SK-N-SH treated with all-trans-retinoic acid at 6 μM for 48 hours (cell line): ENCODE results near the gene PLPP3.

Experiments used
- ATAC-seq: fragments of 200-7000 bp; cut with Tn5 transposase; 3 replicates; pipeline ENCODE4 v1.9.1; 2020; ENCODE audit warnings: mild to moderate bottlenecking, moderate library complexity
- ARNTL ChIP-seq: fragments of 450-650 bp; formaldehyde crosslinking; IDR thresholded peaks from 2 replicates; pipeline ENCODE4 v1.5.0; 2020; ENCODE audit warnings: low read depth, mild to moderate bottlenecking, moderate library complexity, borderline replicate concordance
- CREB5 ChIP-seq: fragments of 250-450 bp; sonication (Bioruptor Pico); IDR thresholded peaks from 2 replicates; pipeline ENCODE4 v1.5.1; 2020; ENCODE audit warnings: low read depth, mild to moderate bottlenecking, moderate library complexity
- CSRNP3 ChIP-seq: fragments of 250-450 bp; sonication (Bioruptor Pico); IDR thresholded peaks from 2 replicates; pipeline ENCODE4 v1.5.1; 2021; ENCODE audit warnings: mild to moderate bottlenecking, moderate library complexity
- GLIS3 ChIP-seq: fragments of 250-450 bp; sonication (Bioruptor Pico); IDR thresholded peaks from 2 replicates; pipeline ENCODE4 v1.5.0; 2020; ENCODE audit warnings: mild to moderate bottlenecking, moderate library complexity
- ISL1 ChIP-seq: fragments of 250-450 bp; sonication (Bioruptor Pico); IDR thresholded peaks from 2 replicates; pipeline ENCODE4 v2.1.2; 2022; ENCODE audit warnings: mild to moderate bottlenecking, moderate library complexity
- OSR1 ChIP-seq: fragments of 250-450 bp; sonication (Bioruptor Pico); IDR thresholded peaks from 2 replicates; pipeline ENCODE4 v1.8.0; 2022; ENCODE audit warnings: moderate library complexity, mild to moderate bottlenecking, inconsistent platforms
- PATZ1 ChIP-seq: fragments of 250-450 bp; sonication (Bioruptor Pico); IDR thresholded peaks from 2 replicates; pipeline ENCODE4 v1.8.0; 2020; ENCODE audit warnings: mild to moderate bottlenecking, moderate library complexity, borderline replicate concordance
- POU6F1 ChIP-seq: fragments of 250-450 bp; sonication (Bioruptor Pico); IDR thresholded peaks from 2 replicates; pipeline ENCODE4 v1.8.0; 2021; ENCODE audit warnings: low read depth, mild to moderate bottlenecking, moderate library complexity, borderline replicate concordance
- RARB ChIP-seq: fragments of 250-450 bp; sonication (Bioruptor Pico); IDR thresholded peaks from 2 replicates; pipeline ENCODE4 v1.8.0; 2021; ENCODE audit warnings: mild to moderate bottlenecking, moderate library complexity
- TCF4 ChIP-seq: fragments of 250-450 bp; sonication (Bioruptor Pico); IDR thresholded peaks from 2 replicates; pipeline ENCODE4 v1.8.0; 2021; ENCODE audit warnings: mild to moderate bottlenecking, moderate library complexity, borderline replicate concordance
- TOX ChIP-seq: fragments of 250-450 bp; sonication (Bioruptor Pico); IDR thresholded peaks from 2 replicates; pipeline ENCODE4 v1.8.0; 2021; ENCODE audit warnings: mild to moderate bottlenecking, moderate library complexity, borderline replicate concordance
- TSHZ2 ChIP-seq: fragments of 250-450 bp; sonication (Bioruptor Pico); IDR thresholded peaks from 2 replicates; pipeline ENCODE4 v1.5.0; 2020; ENCODE audit warnings: mild to moderate bottlenecking, moderate library complexity
- ZC3H10 ChIP-seq: fragments of 250-450 bp; sonication (Bioruptor Pico); IDR thresholded peaks from 2 replicates; pipeline ENCODE4 v1.5.1; 2021; ENCODE audit warnings: mild to moderate bottlenecking, moderate library complexity
- ZFP3 ChIP-seq: fragments of 250-450 bp; sonication (Bioruptor Pico); IDR thresholded peaks from 2 replicates; pipeline ENCODE4 v1.5.0; 2020; ENCODE audit warnings: mild to moderate bottlenecking, moderate library complexity
- ZFP30 ChIP-seq: fragments of 450-650 bp; formaldehyde crosslinking; IDR thresholded peaks from 2 replicates; pipeline ENCODE4 v1.5.0; 2022; ENCODE audit warnings: mild to moderate bottlenecking, moderate library complexity
- ZNF565 ChIP-seq: fragments of 450-650 bp; formaldehyde crosslinking; conservative IDR thresholded peaks from 2 replicates; pipeline ENCODE4 v1.5.0; 2020; ENCODE audit warnings: low read depth, mild to moderate bottlenecking, moderate library complexity
- ZNF8 ChIP-seq: fragments of 450-650 bp; formaldehyde crosslinking; IDR thresholded peaks from 2 replicates; pipeline ENCODE4 v1.5.0; 2020; ENCODE audit warnings: mild to moderate bottlenecking, moderate library complexity

PLPP3 gene

GRCh38 chr1:56566994-56567393 lies 12.4 kb downstream of the PLPP3 start:
- TF ChIP-seq ARNTL (CRISPR knock-in tag) (no peak), CSRNP3 (CRISPR knock-in tag) (no peak), PATZ1 (CRISPR knock-in tag) (no peak), RARB (CRISPR knock-in tag) (no peak), ZNF8 (CRISPR knock-in tag) (no peak), TCF4 (no peak), OSR1 (CRISPR knock-in tag) (no peak)
- ATAC-seq, result no peak

GRCh38 chr1:56566061-56566744 lies 13.2 kb downstream of the PLPP3 start:
- ATAC-seq, result no peak
- no peak for TF ChIP-seq CREB5 (CRISPR knock-in tag)

GRCh38 chr1:56564615-56565014 lies 14.7 kb downstream of the PLPP3 start:
- TF ChIP-seq TSHZ2 (CRISPR knock-in tag) (no peak), GLIS3 (no peak), CSRNP3 (CRISPR knock-in tag) (no peak)
- no peak for ATAC-seq

- TF ChIP-seq CREB5 (CRISPR knock-in tag), result no peak
- no peak for TF ChIP-seq ZFP30
- TF ChIP-seq ISL1 (CRISPR knock-in tag), result no peak
- no peak for TF ChIP-seq ARNTL (CRISPR knock-in tag)
- TF ChIP-seq TOX (CRISPR knock-in tag), result no peak
- no peak for ATAC-seq
These were observed 15.8 kb downstream of the PLPP3 start for GRCh38 chr1:56563568-56563967.

- TF ChIP-seq GLIS3 (no peak), CSRNP3 (CRISPR knock-in tag) (no peak), ZNF565 (CRISPR knock-in tag) (no peak), POU6F1 (no peak), ZC3H10 (CRISPR knock-in tag) (no peak), ZFP3 (CRISPR knock-in tag) (no peak), RARB (CRISPR knock-in tag) (no peak), ISL1 (CRISPR knock-in tag) (no peak)
- ATAC-seq, result no peak; the same call in 2 of the 3 replicates
These were observed 16.4 kb downstream of the PLPP3 start for GRCh38 chr1:56562891-56563452.
